CMK (cell line): ENCODE results near the gene TSPAN7.

Experiments
- DNase-seq: peaks from one replicate; pipeline ENCODE4 v3.0.0-alpha.2; 2010; ENCODE audit warnings: low read depth

TSPAN7 gene

DNA sequence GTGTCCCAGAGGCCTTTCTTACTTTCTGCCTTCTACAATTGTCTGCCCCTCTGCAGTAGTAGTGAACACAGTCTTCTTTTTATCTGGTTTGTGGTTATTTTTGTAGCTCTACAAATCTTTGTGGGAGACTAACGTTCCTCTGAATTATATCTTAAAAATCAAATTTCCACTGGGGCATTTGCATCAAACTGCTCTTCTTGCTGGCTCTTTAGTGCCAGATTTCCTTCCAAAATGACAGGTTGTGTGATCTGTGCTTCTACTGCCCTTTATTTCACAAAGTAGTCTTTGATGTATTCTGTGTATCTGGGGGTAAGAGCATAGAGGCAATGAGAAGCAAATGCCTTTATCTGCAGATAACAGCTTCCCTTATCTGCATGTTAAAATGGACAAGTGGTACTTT lies 34.5 kb downstream of the TSPAN7 start:
- DNase-seq, result peak; percentile 30

DNA sequence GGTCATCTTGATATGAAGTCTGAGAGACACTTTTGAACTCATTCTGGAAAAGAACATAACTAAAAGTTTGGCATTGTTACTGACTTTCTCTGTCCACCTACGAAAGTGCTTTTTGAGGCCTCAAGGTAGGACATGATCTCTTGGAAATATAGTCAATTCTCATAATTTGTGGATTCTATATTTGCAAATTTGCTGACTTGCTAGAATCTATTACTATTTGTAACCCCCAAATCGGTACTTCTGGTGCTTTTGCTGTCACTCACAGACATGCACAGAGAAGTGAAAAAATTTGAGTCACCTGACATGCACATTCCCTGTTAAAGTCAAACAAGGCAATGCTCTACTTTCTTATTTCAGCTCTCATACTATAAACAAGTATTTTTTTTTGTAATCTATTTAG lies 35.6 kb downstream of the TSPAN7 start:
- no peak for DNase-seq

DNA sequence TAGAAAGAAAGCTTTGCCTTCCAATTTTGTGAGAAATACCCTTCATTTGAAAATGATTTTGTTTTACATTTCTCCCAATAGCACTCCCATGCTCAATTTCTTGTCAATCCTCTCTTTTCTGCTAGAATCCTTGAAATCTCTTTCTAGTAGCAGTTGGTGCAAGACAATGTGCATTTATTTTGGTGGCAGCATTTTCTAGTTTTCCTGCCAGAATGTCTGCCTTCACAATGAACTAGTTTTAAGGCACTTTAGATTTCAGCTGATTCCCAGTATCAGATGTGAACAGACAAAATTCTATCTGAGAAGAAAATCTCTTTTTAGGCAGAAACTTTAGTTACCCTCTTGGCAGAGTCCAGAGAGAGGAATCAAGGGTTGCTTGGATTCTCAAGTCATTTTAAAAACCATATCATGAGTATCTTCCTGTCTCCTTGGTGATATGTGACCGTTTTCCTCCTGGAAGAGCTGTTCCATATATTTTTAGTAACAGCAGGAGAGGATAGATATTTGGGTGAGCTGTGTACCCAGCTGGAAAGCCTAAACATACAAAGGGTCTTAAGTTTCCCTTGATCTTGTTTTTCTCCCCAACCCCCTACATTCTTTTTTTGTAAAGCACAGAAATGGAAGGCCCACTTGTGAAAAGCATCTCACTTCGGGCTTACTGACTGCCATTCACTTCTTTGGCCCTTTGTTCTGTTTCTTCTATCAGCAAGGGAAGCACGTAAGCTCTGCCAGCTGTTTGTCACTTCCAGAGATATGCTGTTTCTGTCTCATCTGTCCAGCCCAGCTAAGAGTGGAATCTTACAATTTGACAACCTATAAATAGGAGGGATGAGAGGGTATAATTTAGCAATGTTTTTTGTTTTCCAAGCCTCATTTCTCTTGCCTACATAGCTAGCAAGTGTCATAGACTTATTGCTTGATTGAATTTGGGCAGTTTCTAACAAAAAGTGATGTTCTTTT lies 38.7 kb downstream of the TSPAN7 start:
- no peak for DNase-seq

DNA sequence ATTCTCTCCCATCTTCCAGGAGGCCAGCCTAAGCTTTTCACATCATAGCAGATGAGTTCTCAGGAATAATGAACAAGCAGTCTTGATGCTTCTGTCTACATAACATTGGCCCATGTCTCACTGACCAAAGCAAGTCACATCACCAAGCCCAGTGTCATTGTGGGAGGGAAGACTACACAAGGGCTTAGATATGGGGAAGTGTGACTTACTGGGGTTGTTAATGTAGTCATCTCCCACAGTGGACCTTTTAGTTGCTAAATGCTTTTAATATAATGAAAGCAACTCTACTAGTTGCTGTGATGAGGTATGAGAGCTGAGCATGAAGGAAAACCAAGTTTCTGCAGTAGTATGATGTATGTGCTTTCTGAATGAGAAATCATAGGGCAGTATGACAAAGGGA lies 40.5 kb downstream of the TSPAN7 start:
- no peak for DNase-seq

DNA sequence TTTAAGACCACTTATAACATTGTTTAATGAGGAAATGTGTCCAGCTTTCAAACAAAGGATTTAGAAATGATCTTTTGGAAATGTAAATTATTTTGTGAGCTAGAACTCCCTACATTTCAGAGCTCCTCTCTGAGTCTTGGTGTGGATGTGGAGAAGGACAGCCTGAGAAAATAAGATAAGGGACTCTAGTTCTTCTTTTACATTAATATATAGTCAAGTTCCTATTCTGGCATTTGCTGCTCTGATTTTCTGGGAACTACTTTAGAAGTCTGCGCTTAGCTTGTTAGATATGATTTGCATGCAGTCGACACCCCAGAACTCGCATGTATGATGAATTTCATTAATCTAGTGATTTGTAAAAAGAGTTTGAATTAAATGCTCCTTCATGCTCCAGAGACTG lies 45.5 kb downstream of the TSPAN7 start:
- peak; percentile 17 for DNase-seq

DNA sequence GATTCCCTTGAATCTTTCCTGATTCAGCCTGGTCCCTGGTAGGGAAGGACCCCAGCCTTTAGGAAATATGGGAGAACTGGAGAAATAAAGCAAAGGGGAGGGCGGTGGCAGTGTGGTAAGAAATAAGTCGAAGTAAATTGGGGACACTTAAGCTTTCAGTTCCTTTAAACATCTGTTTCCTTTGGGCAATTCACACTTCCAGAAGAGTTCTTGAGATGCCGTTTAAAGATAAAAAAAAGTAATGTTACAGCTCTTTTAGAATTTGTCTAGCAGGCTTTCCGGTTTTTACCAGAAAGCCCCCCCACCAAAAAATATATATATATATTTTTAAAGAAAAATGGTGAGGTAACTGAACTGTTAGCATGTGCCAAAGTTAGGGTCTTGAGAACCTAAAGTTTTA lies 46.6 kb downstream of the TSPAN7 start:
- no peak for DNase-seq

DNA sequence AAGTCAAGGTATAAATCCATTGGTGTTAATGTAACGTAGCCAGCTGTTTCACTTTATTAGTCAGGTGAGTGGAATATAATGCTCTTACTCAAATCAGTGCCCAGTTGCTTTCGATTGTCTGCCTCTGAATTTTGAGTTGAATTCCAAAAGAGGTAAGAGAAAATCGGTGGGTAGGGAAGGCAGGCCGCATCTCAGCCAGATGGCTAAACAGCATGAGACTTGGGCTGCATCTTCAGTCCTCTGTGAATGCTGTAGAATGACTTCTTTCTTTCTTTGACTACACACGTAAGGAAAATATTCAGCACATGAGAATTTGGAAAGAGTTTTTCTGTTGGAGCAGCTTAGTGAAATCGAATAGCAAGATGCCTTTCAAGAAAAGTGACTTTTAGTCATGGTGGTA lies 49.5 kb downstream of the TSPAN7 start:
- DNase-seq, result no peak

DNA sequence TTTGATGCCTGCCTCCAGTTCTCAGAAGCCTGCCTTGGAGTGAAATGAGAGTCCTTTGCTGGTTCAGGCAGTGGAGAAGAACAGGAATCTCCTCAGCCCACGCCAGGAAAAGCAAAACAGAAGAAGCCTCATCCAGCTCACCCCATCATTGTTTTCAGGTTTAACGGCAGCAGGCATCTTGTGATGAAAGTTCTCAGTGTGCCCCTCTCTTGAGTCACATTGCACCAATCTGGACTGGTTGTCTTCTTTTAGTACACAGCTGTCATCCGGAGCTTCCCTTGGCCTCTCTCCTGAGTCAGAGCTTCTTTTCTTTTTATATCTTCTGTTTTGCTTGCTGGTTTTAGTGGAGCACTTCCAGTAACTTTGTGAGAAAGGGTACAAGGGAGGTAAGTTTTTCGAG lies 50.9 kb downstream of the TSPAN7 start:
- DNase-seq, result no peak

DNA sequence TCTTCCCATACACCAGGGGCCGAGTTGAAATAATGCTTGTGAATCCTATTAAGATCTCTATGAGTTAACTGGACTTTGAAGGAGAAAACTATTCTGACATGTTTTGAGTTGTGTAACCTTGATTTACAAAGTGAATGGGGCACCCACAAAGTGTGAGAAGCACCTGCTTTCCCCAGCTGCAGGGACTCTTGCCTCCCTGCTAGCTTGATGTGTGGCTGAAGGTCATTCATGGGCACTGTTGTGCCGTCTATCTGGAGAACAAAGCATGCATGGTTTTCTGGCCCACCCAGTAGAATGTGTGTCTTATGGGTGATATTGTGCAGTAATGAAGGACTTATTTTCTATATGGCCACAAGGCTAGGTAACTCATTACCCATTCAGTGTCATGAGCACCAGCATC lies 53.1 kb downstream of the TSPAN7 start:
- no peak for DNase-seq

DNA sequence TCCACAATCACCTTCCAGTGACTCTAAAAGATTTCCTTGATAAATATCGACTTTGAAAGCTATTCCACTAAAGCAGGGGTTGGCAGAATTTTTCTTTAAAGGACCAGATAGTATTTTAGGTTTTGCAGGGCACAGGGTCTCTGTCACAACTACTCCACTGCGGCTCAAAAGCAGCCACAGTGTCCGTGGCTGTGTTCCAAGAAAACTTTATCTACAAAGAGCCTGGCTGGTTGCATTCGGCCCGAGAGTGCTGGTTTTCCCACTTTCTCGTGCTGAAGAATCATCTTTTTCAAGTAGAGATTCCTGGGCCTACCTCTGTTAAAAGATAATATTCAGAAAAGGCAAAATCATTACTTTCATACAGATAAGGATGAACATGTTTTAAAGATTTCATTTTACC lies 55.6 kb downstream of the TSPAN7 start:
- DNase-seq, result no peak

DNA sequence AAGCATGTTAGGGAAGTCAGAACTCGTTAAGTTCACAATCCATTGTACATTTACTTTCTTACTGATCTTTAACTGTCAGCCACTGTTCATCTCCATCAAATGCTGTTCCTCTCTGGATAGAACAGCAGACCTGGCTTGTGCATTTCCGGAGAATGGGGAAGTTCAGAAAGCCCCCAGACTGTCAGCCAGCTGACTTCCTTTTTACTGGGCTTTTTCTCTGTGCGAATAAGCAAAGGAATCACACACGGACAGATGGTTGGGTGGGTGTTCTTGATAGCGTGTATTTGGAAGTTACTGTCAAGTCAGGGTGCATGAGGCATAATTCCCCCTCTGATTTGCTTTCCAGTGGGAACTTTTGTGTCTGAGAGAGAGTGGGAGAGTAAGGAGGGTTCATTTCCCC lies 56.8 kb downstream of the TSPAN7 start:
- DNase-seq, result peak; percentile 55

DNA sequence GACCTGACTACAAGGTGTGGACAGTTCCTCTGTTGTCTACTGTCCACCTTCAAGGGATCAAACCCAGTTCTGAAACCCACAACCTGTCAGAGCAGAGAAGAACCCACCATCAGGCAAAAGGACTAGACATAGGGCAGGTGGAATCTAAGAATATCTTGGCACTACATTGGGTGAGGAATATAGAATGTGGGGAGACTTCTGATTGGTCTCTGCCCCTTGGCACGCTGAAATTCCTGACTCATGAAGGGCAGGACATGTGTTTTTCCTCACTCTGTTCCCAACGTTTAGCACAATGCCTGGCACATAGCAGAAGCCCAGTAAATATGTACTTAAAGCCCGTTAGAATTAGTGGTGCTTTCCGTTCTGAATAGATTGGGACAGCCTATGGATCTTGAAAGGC lies 59.3 kb downstream of the TSPAN7 start:
- no peak for DNase-seq

DNA sequence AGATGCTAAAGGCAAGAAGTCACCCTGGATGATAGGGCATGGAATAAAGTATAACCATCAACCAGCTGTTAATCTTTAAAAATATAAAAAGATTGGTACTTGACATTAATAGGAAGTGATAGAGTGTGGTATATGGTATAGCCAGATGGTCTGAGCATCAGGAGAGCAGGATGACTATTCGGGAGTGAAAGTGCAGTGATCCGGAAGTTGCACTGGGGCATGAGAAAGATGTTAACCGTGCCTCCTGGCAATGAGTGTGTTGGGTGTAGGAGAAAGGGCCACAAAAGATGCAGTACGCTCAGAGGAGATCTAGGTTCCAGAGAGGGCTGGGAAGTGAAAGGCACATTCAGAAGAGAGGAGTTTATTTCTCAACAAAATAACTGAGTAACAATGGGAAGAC lies 65.0 kb downstream of the TSPAN7 start:
- no peak for DNase-seq

DNA sequence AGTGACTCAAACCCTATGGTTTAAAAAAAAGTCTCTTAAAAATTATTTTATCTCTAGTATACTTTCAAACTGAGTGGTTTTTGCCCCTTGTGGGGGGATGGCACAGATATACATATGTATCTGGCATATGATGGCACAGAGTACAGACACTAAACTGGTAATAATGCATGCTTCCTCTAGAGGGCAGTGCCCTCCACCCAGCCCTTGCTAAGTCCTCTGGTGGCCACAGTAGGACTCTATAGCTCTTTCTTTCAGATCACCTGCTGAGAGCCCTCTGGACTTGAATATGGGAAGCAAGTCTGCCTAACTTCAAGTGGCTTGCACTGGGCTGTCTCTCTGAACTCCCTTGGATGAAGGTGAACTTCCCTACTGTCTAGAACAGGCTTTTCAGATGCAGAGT lies 66.3 kb downstream of the TSPAN7 start:
- DNase-seq, result peak; percentile 72

DNA sequence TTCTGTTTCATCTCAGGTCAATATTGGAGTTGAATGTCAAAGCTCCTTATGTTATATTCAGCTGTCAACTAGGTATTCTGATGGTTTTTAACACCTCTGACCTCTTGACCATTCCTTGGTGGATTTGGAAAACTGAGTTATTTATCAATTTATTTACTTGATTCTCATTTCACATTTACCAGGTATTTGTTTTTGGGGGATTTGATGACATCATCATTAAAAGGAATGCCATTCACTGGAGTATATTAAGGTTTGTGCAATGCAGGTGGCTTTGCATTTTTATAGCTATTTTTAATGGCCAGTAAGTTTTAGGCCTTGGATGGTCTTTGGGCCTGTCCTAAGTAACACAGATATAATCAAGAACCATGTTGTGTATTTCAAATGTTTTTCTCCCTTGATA lies 67.2 kb downstream of the TSPAN7 start:
- no peak for DNase-seq

DNA sequence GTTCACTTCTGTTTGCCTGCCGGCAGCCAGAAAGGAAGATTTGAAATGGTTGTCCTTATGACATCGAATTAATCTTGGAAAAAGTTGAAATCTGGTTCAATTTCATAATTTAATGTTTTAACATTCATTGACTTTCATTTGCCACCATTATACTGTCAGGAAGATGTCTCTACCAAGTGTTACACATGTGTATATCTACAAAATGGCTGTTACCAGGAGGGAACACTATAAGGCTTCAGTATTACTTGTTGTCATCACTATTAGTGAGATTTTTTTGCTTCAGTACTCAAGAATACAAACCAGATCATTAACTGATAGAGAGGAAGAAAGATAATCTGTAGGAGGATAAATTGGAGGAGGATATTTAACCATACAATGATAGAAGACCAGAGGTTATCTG lies 71.2 kb downstream of the TSPAN7 start:
- DNase-seq, result no peak

DNA sequence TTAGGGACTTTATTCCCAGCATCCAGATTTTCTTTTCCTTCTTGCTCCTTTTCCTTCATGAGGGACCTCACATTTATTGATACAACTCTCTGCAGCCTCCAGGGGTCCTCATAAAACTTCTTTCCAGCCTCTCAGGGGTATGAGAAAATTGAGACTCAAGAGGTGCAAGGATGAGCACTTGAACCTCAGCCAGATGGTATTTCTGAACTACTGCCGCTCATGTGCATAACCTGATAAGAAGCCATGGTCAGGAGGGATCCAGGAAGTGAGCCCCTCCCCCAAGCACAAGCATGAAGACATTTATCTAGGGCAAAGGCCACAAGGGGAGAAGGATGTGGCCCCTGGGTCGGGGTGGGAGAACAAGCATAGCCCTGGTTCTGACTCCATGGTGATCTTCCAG lies 73.3 kb downstream of the TSPAN7 start:
- DNase-seq, result peak; percentile 78

DNA sequence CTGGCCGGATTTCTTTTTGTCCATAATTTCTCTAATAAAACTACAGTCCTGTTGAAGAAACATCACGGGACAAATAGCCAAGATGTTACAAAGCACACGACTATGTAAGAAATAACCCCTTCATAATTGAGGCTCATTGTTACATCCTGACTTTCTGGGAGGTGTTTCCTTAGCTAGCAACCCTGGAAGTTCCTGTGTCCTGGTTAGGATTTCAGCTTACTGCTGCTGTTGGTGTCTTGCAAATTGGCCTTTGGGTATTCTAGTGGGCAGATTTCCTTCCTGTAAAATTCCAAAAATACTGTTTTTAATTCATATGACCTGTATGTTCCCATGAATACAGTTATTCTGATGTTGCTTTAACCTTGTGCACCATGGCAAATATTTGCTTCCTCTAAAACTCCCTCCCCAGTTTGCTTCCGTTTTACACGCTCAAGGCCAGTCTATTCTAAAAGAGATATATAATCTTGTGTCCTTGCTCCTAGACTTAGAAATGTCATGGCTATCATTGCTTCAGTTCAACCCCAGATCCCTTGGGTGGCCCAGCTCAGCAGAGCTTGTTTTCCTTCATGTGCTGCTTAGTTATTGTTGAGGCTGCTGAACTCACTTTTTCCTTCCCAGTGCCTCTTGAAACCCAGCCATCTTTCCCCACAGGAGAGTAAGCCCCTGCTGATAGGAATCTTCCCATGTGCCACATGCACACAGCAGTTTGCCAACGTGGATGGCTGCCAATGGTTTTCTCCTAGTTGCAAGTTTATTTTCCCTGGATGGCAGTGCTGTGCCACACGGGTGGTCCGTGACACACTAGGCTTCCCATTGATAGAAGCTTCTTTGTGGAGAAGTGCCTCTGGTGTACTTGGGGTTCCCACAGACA lies 75.8 kb downstream of the TSPAN7 start:
- DNase-seq, result no peak

DNA sequence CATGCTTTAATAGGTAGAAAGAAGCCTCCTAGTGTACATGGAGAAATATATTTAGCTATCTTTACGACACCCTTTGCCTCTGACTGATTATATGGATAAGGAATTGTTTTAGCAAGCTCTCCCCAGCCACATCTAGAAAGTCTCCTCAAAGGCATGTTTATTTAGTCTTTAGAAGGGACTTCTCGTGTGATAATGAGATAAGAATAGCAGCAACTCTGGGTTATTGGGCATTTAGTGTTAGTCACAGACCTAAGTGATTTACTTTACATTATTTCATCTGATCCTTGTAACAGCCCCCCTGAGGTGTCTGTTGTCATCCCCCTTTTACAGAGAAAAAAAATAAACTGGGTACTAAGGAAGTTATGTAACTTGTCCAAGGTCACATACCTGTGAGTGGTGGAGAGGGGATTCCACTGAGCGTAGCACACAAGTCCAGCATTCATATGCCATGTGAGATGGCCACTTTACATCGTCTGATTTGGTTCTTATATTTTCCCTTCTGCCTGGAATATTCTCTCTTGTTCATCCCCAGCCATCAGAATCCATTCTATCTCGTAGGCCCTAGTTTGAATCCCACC lies 77.7 kb downstream of the TSPAN7 start:
- no peak for DNase-seq

DNA sequence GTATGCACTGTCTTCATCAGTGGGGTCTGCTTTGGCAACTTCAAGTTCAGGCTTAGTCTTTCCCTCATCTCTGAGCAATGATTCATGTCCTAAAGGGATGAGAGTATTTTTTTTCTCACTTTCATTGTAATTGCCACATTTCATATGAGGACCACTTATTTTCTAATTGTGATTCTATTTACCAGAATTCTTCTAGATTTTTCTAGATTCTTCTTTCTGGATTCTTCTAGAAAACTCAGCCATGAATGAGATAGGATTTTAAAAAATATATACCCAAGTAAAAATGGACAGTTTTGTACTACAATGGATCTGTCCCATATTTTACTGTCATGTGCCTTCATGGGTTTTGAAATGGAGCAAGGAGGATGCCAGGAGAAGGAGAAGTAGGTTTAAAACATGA lies 78.4 kb downstream of the TSPAN7 start:
- no peak for DNase-seq

DNA sequence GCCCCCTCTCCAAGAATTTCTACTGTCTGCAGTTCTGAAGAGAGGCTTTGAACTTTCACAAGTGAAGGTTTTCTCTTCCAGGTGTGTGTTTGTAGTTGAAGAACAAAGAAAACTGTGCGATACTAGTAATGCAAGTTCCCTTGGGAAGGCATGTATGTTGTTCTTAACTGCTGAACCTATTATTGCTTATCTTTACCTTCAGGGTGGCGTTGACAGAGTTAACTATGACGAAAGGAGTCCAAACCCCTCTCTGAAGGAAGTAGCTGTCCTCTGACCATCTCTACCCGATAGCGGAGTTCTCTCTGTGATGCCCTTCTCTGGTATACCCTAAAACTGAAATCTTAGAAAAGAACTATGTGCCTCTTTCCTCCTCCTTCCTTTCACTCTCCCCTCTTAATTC lies 79.9 kb downstream of the TSPAN7 start:
- DNase-seq, result no peak

DNA sequence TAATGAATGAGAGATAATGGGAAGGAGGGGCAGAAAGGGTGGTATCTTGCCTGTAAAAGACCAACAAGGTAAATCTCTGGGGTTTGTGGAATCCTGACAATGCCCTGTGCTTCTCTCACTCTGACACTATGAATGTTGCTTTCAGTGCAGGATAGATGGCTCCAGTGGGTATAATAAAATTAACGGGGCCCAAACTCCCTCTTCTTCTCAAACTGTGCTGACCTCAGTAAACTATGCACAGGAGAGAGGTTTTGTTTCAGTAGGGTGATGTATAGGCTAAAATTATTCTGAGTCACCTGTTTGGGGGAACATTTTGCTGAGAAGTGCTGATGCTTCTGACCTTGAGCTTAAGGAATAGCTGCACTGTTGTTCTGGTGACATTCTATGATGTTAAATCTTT lies 82.6 kb downstream of the TSPAN7 start:
- DNase-seq, result no peak

DNA sequence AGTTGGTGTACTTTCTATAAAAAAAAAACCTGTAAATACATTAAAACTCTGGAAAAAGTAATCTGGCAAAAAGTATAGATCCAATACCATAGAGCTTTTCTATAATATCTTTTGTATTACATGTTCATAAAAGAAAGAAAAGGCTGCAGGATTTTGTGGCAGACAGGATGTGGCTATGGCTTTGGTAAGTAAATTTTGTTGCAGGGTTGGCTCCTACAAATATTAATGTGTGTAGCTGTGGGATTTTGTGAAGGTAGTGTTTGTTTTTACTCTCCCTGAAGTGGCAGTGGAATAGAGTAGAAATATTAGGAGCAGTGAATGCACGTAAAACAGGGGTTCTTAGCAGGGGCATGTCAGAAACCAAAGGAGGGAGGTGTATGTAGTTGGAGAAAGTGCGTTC lies 84.8 kb downstream of the TSPAN7 start:
- no peak for DNase-seq
